Nephron progenitor cell (in vitro differentiated cells): ENCODE measurements around the gene LMAN2L.

Experiments used
- DNase-seq: peaks from one replicate; pipeline ENCODE4 v3.0.0; 2021
- H3K27ac Mint-ChIP-seq: 2 replicates; pipeline ENCODE4 v1.8.0; 2021; ENCODE audit warnings: mild to moderate bottlenecking, moderate library complexity, mixed read lengths
- H3K27me3 Mint-ChIP-seq: 2 replicates; pipeline ENCODE4 v1.8.0; 2021; ENCODE audit warnings: mild to moderate bottlenecking, low read depth, mixed read lengths; ENCODE audit not compliant: poor library complexity
- H3K36me3 Mint-ChIP-seq: 2 replicates; pipeline ENCODE4 v1.8.0; 2021; ENCODE audit warnings: low read depth, mixed read lengths
- H3K4me1 Mint-ChIP-seq: 2 replicates; pipeline ENCODE4 v1.8.0; 2021; ENCODE audit warnings: mixed read lengths
- H3K4me3 Mint-ChIP-seq: 2 replicates; pipeline ENCODE4 v1.8.0; 2021; ENCODE audit warnings: mild to moderate bottlenecking, moderate library complexity, mixed read lengths
- H3K9me3 Mint-ChIP-seq: 2 replicates; pipeline ENCODE4 v1.8.0; 2021; ENCODE audit warnings: mild to moderate bottlenecking, moderate library complexity, mixed read lengths
- CTCF ChIP-seq: fragments of 200-600 bp; sonication (generic); IDR thresholded peaks from 2 replicates; pipeline ENCODE4 v1.5.0; 2021; ENCODE audit warnings: antibody characterized with exemption

LMAN2L gene

GRCh38 chr2:96729748-96730147, 10.1 kb downstream of the LMAN2L start:
- no peaks in the 10 kb centered on the region for H3K27me3 Mint-ChIP-seq
- no peak overlapping the region for H3K4me3 Mint-ChIP-seq
- no peak overlapping the region for H3K27ac Mint-ChIP-seq
- DNase-seq, result no peak
- peaks cover 68% of the 10 kb centered on the region for H3K36me3 Mint-ChIP-seq
- no peaks in the 10 kb centered on the region for H3K9me3 Mint-ChIP-seq
- no peaks in the 10 kb centered on the region for H3K4me1 Mint-ChIP-seq
- TF ChIP-seq CTCF, result no peak

- Mint-ChIP-seq H3K36me3 (peaks cover 68% of the 10 kb centered on the region), H3K27ac (no peak overlapping the region), H3K4me3 (no peak overlapping the region), H3K9me3 (no peaks in the 10 kb centered on the region), H3K27me3 (no peaks in the 10 kb centered on the region), H3K4me1 (no peaks in the 10 kb centered on the region)
- DNase-seq, result no peak
- no peak for TF ChIP-seq CTCF
Measured at GRCh38 chr2:96727431-96727830, 12.4 kb downstream of the LMAN2L start.

- Mint-ChIP-seq H3K36me3 (peaks cover 69% of the 10 kb centered on the region), H3K4me3 (no peak overlapping the region), H3K27me3 (no peaks in the 10 kb centered on the region), H3K27ac (no peak overlapping the region), H3K4me1 (peaks cover 6% of the 10 kb centered on the region), H3K9me3 (no peaks in the 10 kb centered on the region)
- no peak for TF ChIP-seq CTCF
- DNase-seq, result no peak
Measured at GRCh38 chr2:96726131-96726530, 13.7 kb downstream of the LMAN2L start.

GRCh38 chr2:96716388-96716787, 23.5 kb downstream of the LMAN2L start:
- no peak for DNase-seq
- no peak for TF ChIP-seq CTCF
- H3K4me1 Mint-ChIP-seq, result peaks cover 6% of the 10 kb centered on the region
- H3K36me3 Mint-ChIP-seq, result peaks cover 73% of the 10 kb centered on the region
- no peaks in the 10 kb centered on the region for H3K27me3 Mint-ChIP-seq
- H3K9me3 Mint-ChIP-seq, result no peaks in the 10 kb centered on the region
- H3K4me3 Mint-ChIP-seq, result no peak overlapping the region
- H3K27ac Mint-ChIP-seq, result no peak overlapping the region

- no peak overlapping the region for H3K4me3 Mint-ChIP-seq
- no peaks in the 10 kb centered on the region for H3K4me1 Mint-ChIP-seq
- H3K27ac Mint-ChIP-seq, result no peak overlapping the region
- no peak for TF ChIP-seq CTCF
- H3K36me3 Mint-ChIP-seq, result peaks cover 74% of the 10 kb centered on the region
- no peak for DNase-seq
- no peaks in the 10 kb centered on the region for H3K9me3 Mint-ChIP-seq
- H3K27me3 Mint-ChIP-seq, result no peaks in the 10 kb centered on the region
Measured at GRCh38 chr2:96715658-96716057, 24.2 kb downstream of the LMAN2L start.

- H3K27ac Mint-ChIP-seq, result no peak overlapping the region
- peaks cover 91% of the 10 kb centered on the region for H3K36me3 Mint-ChIP-seq
- H3K27me3 Mint-ChIP-seq, result no peaks in the 10 kb centered on the region
Measured at GRCh38 chr2:96710985-96711384, 28.9 kb downstream of the LMAN2L start.

More at GRCh38 chr2:96710985-96711384, 28.9 kb downstream of the LMAN2L start:
- TF ChIP-seq CTCF, result no peak
- peaks cover 13% of the 10 kb centered on the region for H3K9me3 Mint-ChIP-seq
- no peaks in the 10 kb centered on the region for H3K4me1 Mint-ChIP-seq
- no peak for DNase-seq
- H3K4me3 Mint-ChIP-seq, result no peak overlapping the region
